22Rv1 (cell line): Measurements from ENCODE around the gene RNF152.

Experiments
- CTCF ChIP-seq: fragments of 450-650 bp; IDR thresholded peaks from 2 replicates; pipeline ENCODE4 v1.5.1; 2017; ENCODE audit warnings: mild to moderate bottlenecking
- ZFX ChIP-seq: fragments of 450-650 bp; IDR thresholded peaks from 2 replicates; pipeline ENCODE4 v1.6.1; 2017; ENCODE audit warnings: antibody characterized with exemption, borderline replicate concordance

DNA sequence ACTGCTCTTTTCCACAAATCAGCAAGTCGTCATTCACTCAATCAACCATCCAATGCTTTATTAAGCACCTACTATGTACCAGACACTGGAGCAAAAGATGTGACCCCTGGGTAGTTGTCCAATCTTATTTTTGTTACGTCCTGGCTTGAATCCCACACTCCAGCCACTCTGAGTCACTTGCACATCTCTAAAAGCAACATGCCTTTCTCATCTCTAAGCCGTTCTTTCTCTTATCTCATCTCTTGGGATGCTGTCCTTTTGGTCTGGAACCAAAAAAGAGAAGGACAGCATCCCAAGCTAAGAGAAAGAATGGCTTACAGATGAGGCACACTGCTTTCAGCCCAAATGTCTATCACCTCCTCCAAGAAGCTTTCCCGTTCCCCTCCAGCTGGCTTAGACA lies 58.8 kb downstream of the RNF152 start:
- TF ChIP-seq CTCF, result no peak
- no peak for TF ChIP-seq ZFX
